PC-9 (cell line): ENCODE results near the gene UXT.

Source experiments
- CTCF ChIP-seq: fragments of 200-600 bp; sonication (generic); conservative IDR thresholded peaks from 2 replicates; pipeline ENCODE4 v1.6.1; 2017; ENCODE audit warnings: mixed run types, antibody characterized with exemption, mild to moderate bottlenecking, moderate library complexity
- EZH2 ChIP-seq: fragments of 200-600 bp; sonication (generic); IDR thresholded peaks from 2 replicates; pipeline ENCODE4 v1.8.0; 2017; ENCODE audit warnings: antibody characterized with exemption, low read depth

GRCh38 chrX:47607091-47607490 lies 51.9 kb downstream of the UXT start:
- no peak for TF ChIP-seq CTCF
- no peak for TF ChIP-seq EZH2
